IMR-90 (cell line): ENCODE results near the gene CPB1. TPM values are rescaled to one million over a fixed set of nuclear protein-coding genes. Genes with fewer than 3 reads are reported as not detected.

Experiments
- ATAC-seq: fragments of 200-7000 bp; cut with Tn5 transposase; 2 replicates; pipeline ENCODE4 v1.9.1; 2020; ENCODE audit warnings: low read depth, mild to moderate bottlenecking, moderate library complexity
- BruUV-seq: library from RNA; stranded (reverse); fragments of 400-500 nt; replicated peaks from 2 replicates; lab custom pipeline; 2021; lab: Mats Ljungman, UMichigan
- CTCF ChIA-PET: fragments of 300-600 bp; formaldehyde crosslinking; extraction: SDS; loops from one replicate; lab custom pipeline; 2021; ENCODE audit warnings: antibody characterized with exemption; lab: Yijun Ruan, JAX
- POLR2A ChIA-PET: fragments of 300-600 bp; sonication (Branson Sonifier 250); formaldehyde crosslinking; loops from one replicate; lab custom pipeline; 2022; ENCODE audit warnings: antibody characterized with exemption; ENCODE audit not compliant: unreplicated experiment; lab: Charles Lee
- DNase-seq: peaks from one replicate; pipeline ENCODE4 v3.0.0; 2013
- H2AFZ ChIP-seq: replicated peaks from 2 replicates; pipeline ENCODE3; 2013; ENCODE audit warnings: low read length, mild to moderate bottlenecking; ENCODE audit not compliant: poor library complexity
- H2AK5ac ChIP-seq: 2 replicates; pipeline ENCODE4 v1.6.1; 2013; ENCODE audit warnings: low read depth, low read length, inconsistent platforms
- H2AK9ac ChIP-seq: replicated peaks from 2 replicates; pipeline ENCODE3; 2013; ENCODE audit warnings: mild to moderate bottlenecking, low read depth, low read length, moderate library complexity; ENCODE audit not compliant: poor library complexity
- H2BK120ac ChIP-seq: 2 replicates; pipeline ENCODE4 v1.6.1; 2013; ENCODE audit warnings: low read depth, low read length, inconsistent platforms
- H2BK15ac ChIP-seq: 3 replicates; pipeline ENCODE4 v1.6.1; 2013; ENCODE audit warnings: low read depth, low read length, inconsistent platforms
- H2BK20ac ChIP-seq: 2 replicates; pipeline ENCODE4 v1.6.1; 2013; ENCODE audit warnings: low read depth, mild to moderate bottlenecking, inconsistent platforms, low read length, moderate library complexity
- H2BK5ac ChIP-seq: 2 replicates; pipeline ENCODE4 v1.6.1; 2013; ENCODE audit warnings: mild to moderate bottlenecking, low read depth, low read length, inconsistent platforms; ENCODE audit not compliant: poor library complexity, severe bottlenecking
- H3K14ac ChIP-seq: replicated peaks from 2 replicates; pipeline ENCODE4 v1.6.1; 2013; ENCODE audit warnings: low read depth, low read length, inconsistent platforms
- H3K18ac ChIP-seq: 2 replicates; pipeline ENCODE4 v1.6.1; 2013; ENCODE audit warnings: low read depth, low read length, control low read depth
- H3K23ac ChIP-seq: 2 replicates; pipeline ENCODE4 v1.6.1; 2013; ENCODE audit warnings: low read depth, low read length, inconsistent platforms
- H3K27ac ChIP-seq: 2 replicates; pipeline ENCODE4 v1.5.1; 2013; ENCODE audit warnings: mild to moderate bottlenecking, control low read depth, low read length; ENCODE audit not compliant: insufficient read depth
- H3K27me3 ChIP-seq: 2 replicates; pipeline ENCODE4 v1.6.1; 2013; ENCODE audit warnings: low read length; ENCODE audit not compliant: control insufficient read depth, insufficient read depth
- H3K36me3 ChIP-seq: 2 replicates; pipeline ENCODE4 v1.6.1; 2013; ENCODE audit warnings: low read length, mixed read lengths; ENCODE audit not compliant: control insufficient read depth, insufficient read depth
- H3K4ac ChIP-seq: 2 replicates; pipeline ENCODE4 v1.6.1; 2013; ENCODE audit warnings: low read depth, low read length, inconsistent platforms
- H3K4me1 ChIP-seq: 2 replicates; pipeline ENCODE4 v1.6.1; 2013; ENCODE audit warnings: low read length, mixed read lengths; ENCODE audit not compliant: control insufficient read depth, insufficient read depth
- H3K4me2 ChIP-seq: 2 replicates; pipeline ENCODE4 v1.6.1; 2013; ENCODE audit warnings: low read depth, mild to moderate bottlenecking, control low read depth, low read length, moderate library complexity
- H3K4me3 ChIP-seq: 2 replicates; pipeline ENCODE4 v1.5.1; 2013; ENCODE audit warnings: low read depth, mild to moderate bottlenecking, control low read depth, low read length, moderate library complexity; ENCODE audit not compliant: insufficient read depth
- H3K56ac ChIP-seq: 2 replicates; pipeline ENCODE4 v1.6.1; 2013; ENCODE audit warnings: low read length, inconsistent platforms; ENCODE audit not compliant: insufficient read depth; ENCODE audit errors: extremely low read depth
- H3K79me1 ChIP-seq, 2 experiments: 2 replicates each; pipeline ENCODE4 v1.6.1; 2013; ENCODE audit warnings: low read length in 2 of 2, inconsistent platforms in 1 of 2, low read depth in 1 of 2
- H3K9ac ChIP-seq: 2 replicates; pipeline ENCODE4 v1.6.1; 2013; ENCODE audit warnings: low read depth, low read length, control low read depth
- H3K9me1 ChIP-seq: 2 replicates; pipeline ENCODE4 v1.6.1; 2013; ENCODE audit warnings: low read length, inconsistent platforms; ENCODE audit not compliant: insufficient read depth
- H3K9me3 ChIP-seq: 2 replicates; pipeline ENCODE4 v1.6.1; 2013; ENCODE audit warnings: low read length; ENCODE audit not compliant: control insufficient read depth, insufficient read depth
- H4K20me1 ChIP-seq: 2 replicates; pipeline ENCODE4 v1.6.1; 2013; ENCODE audit warnings: low read length, inconsistent platforms; ENCODE audit not compliant: insufficient read depth
- H4K5ac ChIP-seq: 2 replicates; pipeline ENCODE4 v1.6.1; 2013; ENCODE audit warnings: mild to moderate bottlenecking, low read depth, low read length, control low read depth
- H4K8ac ChIP-seq, 2 experiments: 2 replicates each; pipeline ENCODE4 v1.6.1; 2013; ENCODE audit warnings: low read depth in 2 of 2, low read length in 2 of 2, control low read depth in 1 of 2, inconsistent platforms in 1 of 2
- H4K91ac ChIP-seq: 2 replicates; pipeline ENCODE4 v1.6.1; 2013; ENCODE audit warnings: low read depth, low read length, inconsistent platforms; ENCODE audit not compliant: insufficient read depth
- BHLHE40 ChIP-seq: fragments of 150-350 bp; IDR thresholded peaks from 2 replicates; pipeline ENCODE4 v1.6.1; 2016; ENCODE audit warnings: mild to moderate bottlenecking, low read depth, low read length
- CEBPB ChIP-seq: IDR thresholded peaks from 2 replicates; pipeline ENCODE4 v1.6.1; 2012; ENCODE audit warnings: low read depth, low read length, improper control_type of control experiment
- CHD1 ChIP-seq: IDR thresholded peaks from 2 replicates; pipeline ENCODE4 v1.6.1; 2012; ENCODE audit warnings: low read depth, low read length, improper control_type of control experiment
- FOS ChIP-seq: fragments of 150-350 bp; IDR thresholded peaks from 2 replicates; pipeline ENCODE4 v1.6.1; 2016; ENCODE audit warnings: low read depth, low read length
- MAFK ChIP-seq: IDR thresholded peaks from 2 replicates; pipeline ENCODE4 v1.6.1; 2012; ENCODE audit warnings: low read depth, low read length, improper control_type of control experiment
- MXI1 ChIP-seq: IDR thresholded peaks from 2 replicates; pipeline ENCODE4 v1.6.1; 2012; ENCODE audit warnings: low read depth, mild to moderate bottlenecking, low read length, moderate library complexity, borderline replicate concordance
- NFE2L2 ChIP-seq: fragments of 150-350 bp; IDR thresholded peaks from 2 replicates; pipeline ENCODE4 v1.6.1; 2016; ENCODE audit warnings: low read depth, mild to moderate bottlenecking, low read length
- POLR2A ChIP-seq: IDR thresholded peaks from 2 replicates; pipeline ENCODE4 v1.6.1; 2012; ENCODE audit warnings: mild to moderate bottlenecking, low read depth, low read length
- RAD21 ChIP-seq: IDR thresholded peaks from 2 replicates; pipeline ENCODE4 v1.6.1; 2012; ENCODE audit warnings: low read length, improper control_type of control experiment
- RCOR1 ChIP-seq: IDR thresholded peaks from 2 replicates; pipeline ENCODE4 v1.6.1; 2012; ENCODE audit warnings: mild to moderate bottlenecking, low read length, improper control_type of control experiment; ENCODE audit not compliant: insufficient replicate concordance
- RFX5 ChIP-seq: IDR thresholded peaks from 2 replicates; pipeline ENCODE4 v1.8.0; 2012; ENCODE audit warnings: low read depth, mild to moderate bottlenecking, low read length, moderate library complexity
- SMC3 ChIP-seq: fragments of 150-350 bp; IDR thresholded peaks from 2 replicates; pipeline ENCODE4 v1.6.1; 2016; ENCODE audit warnings: low read depth, mild to moderate bottlenecking, antibody characterized with exemption, low read length, moderate library complexity
- WGBS, 2 experiments: methylation state at CpG; one replicate each; pipeline versions ENCODE4 v1.1.5 to v1.1.7; 2013; ENCODE audit warnings: missing lambda C conversion rate in 2 of 2; ENCODE audit not compliant: insufficient read length in 1 of 2; ENCODE audit errors: extremely low coverage in 2 of 2; 5-methylcytosine and 5-hydroxymethylcytosine counted together
- dilution Hi-C: fragments of 300-500 bp; cut with HindIII; formaldehyde crosslinking; loops from one replicate; pipeline ENCODE4 v1.14.3; 2018; ENCODE audit warnings: low sequenced_read_pairs; ENCODE audit not compliant: unreplicated experiment
- in situ Hi-C: fragments of 300-500 bp; cut with MboI; formaldehyde crosslinking; loops from 3 replicates; pipeline ENCODE4 v1.14.3; 2019; ENCODE audit warnings: low sequenced_read_pairs, inconsistent platforms, mixed read lengths
- intact Hi-C: fragments of 100-400 bp; cut with micrococcal nuclease; formaldehyde crosslinking; loops from 2 replicates; pipeline ENCODE4 v1.10.0; 2022
- polyA plus RNA-seq, 3 experiments: library from polyadenylated mRNA; depleted of rRNA; stranded (reverse); fragments of >200 nt; gene quantifications; 2 replicates each; pipeline ENCODE4 v1.2.3, GENCODE V29; 2012; ENCODE audit warnings: low replicate concordance in 1 of 3
- total RNA-seq: library from RNA; depleted of rRNA; stranded (reverse); fragments of >200 nt; gene quantifications from 2 replicates; pipeline ENCODE4 v1.2.3, GENCODE V29; 2012
- TF ChIP-seq, protein P1 (sequence below): conservative IDR thresholded peaks from 2 replicates; pipeline ENCODE4 v1.5.1; 2012; ENCODE audit warnings: mild to moderate bottlenecking, low read depth, low read length, improper control_type of control experiment
- TF ChIP-seq, protein P2 (sequence below): fragments of 150-350 bp; IDR thresholded peaks from 2 replicates; pipeline ENCODE4 v1.6.1; 2017; ENCODE audit warnings: mild to moderate bottlenecking, antibody characterized with exemption, low read length, low read depth
- TF ChIP-seq, protein P3 (sequence below): fragments of 150-350 bp; IDR thresholded peaks from 2 replicates; pipeline ENCODE4 v1.6.1; 2016; ENCODE audit warnings: low read depth, mild to moderate bottlenecking, low read length, moderate library complexity, borderline replicate concordance

CPB1 gene
- total and polyA plus RNA-seq, 2 of the 4 experiments (the other 2 are of a cell fraction): not detected

DNA sequence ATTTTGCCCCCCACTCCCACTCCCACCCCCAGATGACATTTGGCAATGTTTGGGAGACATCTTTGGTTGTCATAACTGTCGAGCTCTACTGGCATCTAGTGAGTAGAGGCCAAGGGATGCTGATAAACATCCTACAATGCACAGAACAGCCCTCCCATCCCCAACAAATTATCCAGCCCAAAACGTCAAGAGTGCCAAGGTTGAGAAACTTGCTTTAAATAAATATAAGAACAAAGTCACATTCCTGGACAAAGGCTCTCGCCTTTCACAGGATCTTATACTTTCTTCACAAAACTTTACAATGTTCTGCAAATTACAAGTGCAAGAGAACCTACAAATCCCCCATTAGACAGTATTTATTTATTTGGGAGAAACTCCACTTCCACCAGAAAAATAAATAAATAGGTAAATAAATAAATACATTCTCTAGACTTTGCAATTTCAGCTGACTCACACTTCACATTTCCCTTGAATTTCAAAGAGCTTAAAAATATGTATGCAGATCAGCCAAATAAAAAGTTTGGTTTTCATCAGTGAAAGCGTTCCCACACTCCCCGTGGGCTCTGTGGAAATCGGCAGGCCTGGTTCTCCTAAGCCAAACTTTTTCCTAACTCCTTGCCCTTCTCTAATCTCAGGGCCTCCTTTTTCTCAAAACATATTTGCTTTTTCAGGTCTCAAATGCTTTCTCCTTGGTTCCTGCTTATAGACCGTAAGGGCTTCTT, 24.8 kb downstream of the CPB1 start:
- no peak overlapping the region for H2AK9ac ChIP-seq
- no peaks in the 10 kb centered on the region for H3K4me1 ChIP-seq
- H3K4ac ChIP-seq: no peak overlapping the region
- no peak overlapping the region for H4K5ac ChIP-seq
- no TSS peak for BruUV-seq
- H3K9me1 ChIP-seq: no peaks in the 10 kb centered on the region
- no peak overlapping the region for H4K91ac ChIP-seq
- H2AFZ ChIP-seq: no peak overlapping the region
- no peak overlapping the region for H2BK15ac ChIP-seq
- in situ Hi-C loops: no loop called here
- no peaks in the 10 kb centered on the region for H4K20me1 ChIP-seq
- no peak overlapping the region for H3K9ac ChIP-seq
- no peak overlapping the region for H2BK120ac ChIP-seq
- H3K18ac ChIP-seq: no peak overlapping the region
- peak overlapping the region; percentile 59; the same call in 1 of the 2 replicates for H3K23ac ChIP-seq
- H4K8ac ChIP-seq: no peak overlapping the region
- intact Hi-C loops: no loop called here
- no peaks in the 10 kb centered on the region for H3K79me1 ChIP-seq
- H2AK5ac ChIP-seq: no peak overlapping the region
- H3K9me3 ChIP-seq: no peaks in the 10 kb centered on the region
- no peak overlapping the region for H3K4me3 ChIP-seq
- POLR2A ChIA-PET: no interaction called here
- no peak for TF ChIP-seq NFE2L2
- TF ChIP-seq RFX5: no peak
- no peak for TF ChIP-seq SMC3
- TF ChIP-seq POLR2A: no peak
- TF ChIP-seq MAFK: no peak
- no peak for TF ChIP-seq RAD21
- TF ChIP-seq, protein P1, sequence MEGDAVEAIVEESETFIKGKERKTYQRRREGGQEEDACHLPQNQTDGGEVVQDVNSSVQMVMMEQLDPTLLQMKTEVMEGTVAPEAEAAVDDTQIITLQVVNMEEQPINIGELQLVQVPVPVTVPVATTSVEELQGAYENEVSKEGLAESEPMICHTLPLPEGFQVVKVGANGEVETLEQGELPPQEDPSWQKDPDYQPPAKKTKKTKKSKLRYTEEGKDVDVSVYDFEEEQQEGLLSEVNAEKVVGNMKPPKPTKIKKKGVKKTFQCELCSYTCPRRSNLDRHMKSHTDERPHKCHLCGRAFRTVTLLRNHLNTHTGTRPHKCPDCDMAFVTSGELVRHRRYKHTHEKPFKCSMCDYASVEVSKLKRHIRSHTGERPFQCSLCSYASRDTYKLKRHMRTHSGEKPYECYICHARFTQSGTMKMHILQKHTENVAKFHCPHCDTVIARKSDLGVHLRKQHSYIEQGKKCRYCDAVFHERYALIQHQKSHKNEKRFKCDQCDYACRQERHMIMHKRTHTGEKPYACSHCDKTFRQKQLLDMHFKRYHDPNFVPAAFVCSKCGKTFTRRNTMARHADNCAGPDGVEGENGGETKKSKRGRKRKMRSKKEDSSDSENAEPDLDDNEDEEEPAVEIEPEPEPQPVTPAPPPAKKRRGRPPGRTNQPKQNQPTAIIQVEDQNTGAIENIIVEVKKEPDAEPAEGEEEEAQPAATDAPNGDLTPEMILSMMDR: no peak
- TF ChIP-seq CHD1: no peak
- no peak for TF ChIP-seq RCOR1
- no peak for TF ChIP-seq BHLHE40
- TF ChIP-seq, protein P2, sequence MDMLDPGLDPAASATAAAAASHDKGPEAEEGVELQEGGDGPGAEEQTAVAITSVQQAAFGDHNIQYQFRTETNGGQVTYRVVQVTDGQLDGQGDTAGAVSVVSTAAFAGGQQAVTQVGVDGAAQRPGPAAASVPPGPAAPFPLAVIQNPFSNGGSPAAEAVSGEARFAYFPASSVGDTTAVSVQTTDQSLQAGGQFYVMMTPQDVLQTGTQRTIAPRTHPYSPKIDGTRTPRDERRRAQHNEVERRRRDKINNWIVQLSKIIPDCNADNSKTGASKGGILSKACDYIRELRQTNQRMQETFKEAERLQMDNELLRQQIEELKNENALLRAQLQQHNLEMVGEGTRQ: no peak
- TF ChIP-seq FOS: no peak
- TF ChIP-seq CEBPB: no peak
- TF ChIP-seq, protein P3, sequence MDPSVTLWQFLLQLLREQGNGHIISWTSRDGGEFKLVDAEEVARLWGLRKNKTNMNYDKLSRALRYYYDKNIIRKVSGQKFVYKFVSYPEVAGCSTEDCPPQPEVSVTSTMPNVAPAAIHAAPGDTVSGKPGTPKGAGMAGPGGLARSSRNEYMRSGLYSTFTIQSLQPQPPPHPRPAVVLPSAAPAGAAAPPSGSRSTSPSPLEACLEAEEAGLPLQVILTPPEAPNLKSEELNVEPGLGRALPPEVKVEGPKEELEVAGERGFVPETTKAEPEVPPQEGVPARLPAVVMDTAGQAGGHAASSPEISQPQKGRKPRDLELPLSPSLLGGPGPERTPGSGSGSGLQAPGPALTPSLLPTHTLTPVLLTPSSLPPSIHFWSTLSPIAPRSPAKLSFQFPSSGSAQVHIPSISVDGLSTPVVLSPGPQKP: no peak
- no peak for TF ChIP-seq MXI1
- H3K4me2 ChIP-seq: no peak overlapping the region
- H2BK5ac ChIP-seq: no peak overlapping the region
- CTCF ChIA-PET: interaction anchor here (2.1 kb wide), 1 partner anchor 12 kb away, joined by 4 read pairs; the partner anchor contains the start of gene CPA3
- no peak overlapping the region for H2BK20ac ChIP-seq
- dilution Hi-C loops: no loop called here
- ATAC-seq (no peak), DNase-seq (no peak)
- H3K14ac ChIP-seq: no peak overlapping the region
- H3K27me3 ChIP-seq: peaks cover 1% of the 10 kb centered on the region; the same call in 1 of the 2 replicates
- H3K27ac ChIP-seq: no peak overlapping the region
- WGBS, 2 experiments: no CpG with 5 or more reads among the region's 7 CpGs
- no peaks in the 10 kb centered on the region for H3K36me3 ChIP-seq
- no peak overlapping the region for H3K56ac ChIP-seq
